OCI-LY3 (cell line): ENCODE data around the gene CDCA7.
A peak's percentile ranks its signal among the peaks of the same experiment; 100 is the strongest.

Experiments used
- H2AFZ ChIP-seq: fragments of 200-600, 300-600 bp; shearing (Covaris generic); 2 replicates; pipeline ENCODE4 v1.6.0; 2014; ENCODE audit warnings: antibody characterized with exemption, low read depth, low read length
- H3K27ac ChIP-seq: fragments of 200-600, 300-600 bp; sonication (generic); 2 replicates; pipeline ENCODE4 v1.5.1; 2014; ENCODE audit warnings: mild to moderate bottlenecking, low read length, moderate library complexity, mixed read lengths
- H3K27me3 ChIP-seq: fragments of 200-600, 300-600 bp; sonication (generic); 2 replicates; pipeline ENCODE4 v1.6.1; 2014; ENCODE audit warnings: low read depth, low read length, mixed read lengths
- H3K36me3 ChIP-seq: fragments of 200-600, 300-600 bp; sonication (generic); replicated peaks from 2 replicates; pipeline ENCODE3; 2014; ENCODE audit warnings: low read depth, low read length, mixed read lengths
- H3K4me1 ChIP-seq: fragments of 300-600, 200-600 bp; sonication (generic); 2 replicates; pipeline ENCODE4 v1.6.1; 2014; ENCODE audit warnings: low read length, mixed read lengths
- H3K4me2 ChIP-seq: fragments of 200-600, 300-600 bp; sonication (generic); 2 replicates; pipeline ENCODE4 v1.6.1; 2014; ENCODE audit warnings: low read length, mixed read lengths
- H3K4me3 ChIP-seq: fragments of 300-600, 200-600 bp; sonication (generic); 2 replicates; pipeline ENCODE4 v1.5.1; 2014; ENCODE audit warnings: antibody characterized with exemption, mild to moderate bottlenecking, low read length, moderate library complexity
- H3K79me2 ChIP-seq: fragments of 300-600, 200-600 bp; shearing (Covaris generic); 2 replicates; pipeline ENCODE4 v1.6.1; 2014; ENCODE audit warnings: mild to moderate bottlenecking, low read length, mixed read lengths
- H3K9ac ChIP-seq: fragments of 300-600, 200-600 bp; shearing (Covaris generic); 2 replicates; pipeline ENCODE4 v1.6.0; 2014; ENCODE audit warnings: mild to moderate bottlenecking, low read length, moderate library complexity
- H3K9me3 ChIP-seq: fragments of 200-600, 300-600 bp; shearing (Covaris generic); 2 replicates; pipeline ENCODE4 v1.6.1; 2014; ENCODE audit warnings: low read length, mixed read lengths; ENCODE audit not compliant: insufficient read depth
- H4K20me1 ChIP-seq: fragments of 200-600, 300-600 bp; sonication (generic); 2 replicates; pipeline ENCODE4 v1.6.1; 2016; ENCODE audit warnings: low read length, mixed read lengths; ENCODE audit not compliant: insufficient read depth
- CTCF ChIP-seq: fragments of 200-600, 300-600 bp; sonication (generic); IDR thresholded peaks from 2 replicates; pipeline ENCODE4 v1.5.1; 2014; ENCODE audit warnings: antibody characterized with exemption, low read length, low read depth
- EZH2phosphoT487 ChIP-seq: fragments of 200-600 bp; shearing (Covaris generic); IDR thresholded peaks from 2 replicates; pipeline ENCODE4 v1.6.1; 2018; ENCODE audit warnings: antibody characterized with exemption, mixed run types, low read depth

Gene CDCA7

DNA sequence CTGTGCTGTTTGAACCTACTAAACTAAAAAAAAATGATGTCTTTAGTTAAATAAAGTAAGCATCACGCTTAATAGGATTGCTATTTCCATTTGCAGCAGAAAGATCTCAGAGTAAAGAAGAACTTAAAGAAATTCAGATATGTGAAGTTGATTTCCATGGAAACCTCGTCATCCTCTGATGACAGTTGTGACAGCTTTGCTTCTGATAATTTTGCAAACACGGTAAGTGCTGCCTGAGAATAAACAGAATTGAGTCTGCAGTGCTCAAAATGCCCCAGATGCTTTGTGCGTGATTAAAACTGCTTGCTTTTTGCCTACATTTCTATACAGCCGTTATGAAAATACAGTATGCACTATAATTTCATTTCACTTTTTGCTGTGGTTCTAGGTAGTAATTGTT lies 3.9 kb downstream of the CDCA7 start:
- Histone ChIP-seq H3K9ac (peak overlapping the region; percentile 33), H3K4me1 (peaks cover 47% of the 10 kb centered on the region), H4K20me1 (peaks cover 75% of the 10 kb centered on the region), H3K27me3 (no peaks in the 10 kb centered on the region), H3K4me3 (peak overlapping the region; percentile 59), H3K79me2 (peaks cover 86% of the 10 kb centered on the region), H2AFZ (no peak overlapping the region), H3K4me2 (peak overlapping the region; percentile 91), H3K9me3 (no peaks in the 10 kb centered on the region), H3K27ac (peak overlapping the region; percentile 88), H3K36me3 (peaks cover 43% of the 10 kb centered on the region)
- TF ChIP-seq CTCF, result no peak

- Histone ChIP-seq H3K9ac (peak overlapping the region; percentile 33; the same call in 1 of the 2 replicates), H3K27me3 (no peaks in the 10 kb centered on the region), H3K79me2 (peaks cover 86% of the 10 kb centered on the region), H3K4me1 (peaks cover 45% of the 10 kb centered on the region), H4K20me1 (peaks cover 80% of the 10 kb centered on the region), H3K36me3 (peaks cover 49% of the 10 kb centered on the region), H3K4me3 (peak overlapping the region; percentile 59), H3K27ac (peak overlapping the region; percentile 88), H3K9me3 (no peaks in the 10 kb centered on the region), H3K4me2 (peak overlapping the region; percentile 91), H2AFZ (no peak overlapping the region)
- no peak for TF ChIP-seq CTCF
- no peak for TF ChIP-seq EZH2phosphoT487
Measured at GRCh38 chr2:173359231-173359630, 4.6 kb downstream of the CDCA7 start.

- H3K79me2 ChIP-seq, result no peaks in the 10 kb centered on the region
- H4K20me1 ChIP-seq, result peaks cover 7% of the 10 kb centered on the region; the same call in 1 of the 2 replicates
- H3K36me3 ChIP-seq, result peaks cover 70% of the 10 kb centered on the region
- no peak for TF ChIP-seq CTCF
- no peak for TF ChIP-seq EZH2phosphoT487
- no peak overlapping the region for H2AFZ ChIP-seq
- no peak overlapping the region for H3K4me3 ChIP-seq
- H3K9ac ChIP-seq, result no peak overlapping the region
- H3K27ac ChIP-seq, result no peak overlapping the region
- no peaks in the 10 kb centered on the region for H3K27me3 ChIP-seq
- H3K9me3 ChIP-seq, result no peaks in the 10 kb centered on the region
- H3K4me1 ChIP-seq, result no peaks in the 10 kb centered on the region
- no peak overlapping the region for H3K4me2 ChIP-seq
Measured at GRCh38 chr2:173370198-173370597, 15.5 kb downstream of the CDCA7 start.

DNA sequence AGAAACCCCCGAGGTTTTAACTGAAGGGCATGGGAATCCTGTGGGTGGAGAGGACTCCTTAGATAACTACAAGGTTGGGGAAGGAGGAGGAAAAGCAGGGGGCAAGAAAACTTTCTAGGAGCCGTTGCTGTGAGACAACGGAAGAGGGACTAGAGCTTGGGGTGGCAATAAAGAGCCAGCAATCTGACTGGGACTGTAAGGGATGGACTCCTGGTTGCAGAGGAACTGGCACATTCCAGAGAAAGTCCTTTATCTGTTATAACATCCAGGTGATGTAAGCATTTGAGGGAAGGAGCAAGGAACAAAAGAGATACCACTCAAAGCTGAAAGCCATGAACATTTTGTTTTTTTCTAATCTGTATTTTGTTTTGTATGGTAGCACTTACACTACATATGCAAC lies 16.4 kb downstream of the CDCA7 start:
- no peak overlapping the region for H3K27ac ChIP-seq
- H3K9ac ChIP-seq, result no peak overlapping the region
- H3K4me1 ChIP-seq, result no peaks in the 10 kb centered on the region
- no peaks in the 10 kb centered on the region for H3K27me3 ChIP-seq
- peaks cover 6% of the 10 kb centered on the region; the same call in 1 of the 2 replicates for H4K20me1 ChIP-seq
- TF ChIP-seq EZH2phosphoT487, result no peak
- no peak for TF ChIP-seq CTCF
- no peaks in the 10 kb centered on the region for H3K9me3 ChIP-seq
- H3K4me3 ChIP-seq, result no peak overlapping the region
- H3K36me3 ChIP-seq, result peaks cover 66% of the 10 kb centered on the region
- no peak overlapping the region for H3K4me2 ChIP-seq
- H3K79me2 ChIP-seq, result no peaks in the 10 kb centered on the region
- no peak overlapping the region for H2AFZ ChIP-seq
